Type B pancreatic cell (in vitro differentiated cells): Measurements from ENCODE around the gene NMUR2. TPM values are rescaled to one million over a fixed set of nuclear protein-coding genes. Genes with fewer than 3 reads are reported as not detected.

Experiments
- DNase-seq: peaks from one replicate; pipeline ENCODE4 v3.0.0; 2021; ENCODE audit warnings: mixed read lengths; ENCODE audit not compliant: unreplicated experiment; ENCODE audit errors: extremely low spot score
- H3K27ac Mint-ChIP-seq: 2 replicates; pipeline ENCODE4 v1.8.0; 2021; ENCODE audit warnings: mild to moderate bottlenecking, mixed read lengths
- H3K27me3 Mint-ChIP-seq: 2 replicates; pipeline ENCODE4 v1.8.0; 2021; ENCODE audit warnings: mixed read lengths
- H3K36me3 Mint-ChIP-seq: 2 replicates; pipeline ENCODE4 v1.8.0; 2021; ENCODE audit warnings: mixed read lengths
- H3K4me1 Mint-ChIP-seq: one replicate; pipeline ENCODE4 v1.8.0; 2021; ENCODE audit warnings: mixed read lengths; ENCODE audit not compliant: unreplicated experiment
- H3K4me3 Mint-ChIP-seq: 2 replicates; pipeline ENCODE4 v1.8.0; 2021; ENCODE audit warnings: mild to moderate bottlenecking, mixed read lengths
- H3K9me3 Mint-ChIP-seq: 2 replicates; pipeline ENCODE4 v1.8.0; 2021; ENCODE audit warnings: mixed read lengths
- total RNA-seq: library from RNA; stranded (reverse); gene quantifications from 2 replicates; pipeline ENCODE4 v1.2.1, GENCODE V29; 2021; ENCODE audit warnings: low replicate concordance
- TF ChIP-seq, protein P1 (sequence below): fragments of 200-600 bp; sonication (generic); conservative IDR thresholded peaks from 2 replicates; pipeline ENCODE4 v1.5.0; 2021; ENCODE audit warnings: antibody characterized with exemption, mild to moderate bottlenecking

The NMUR2 gene
- total RNA-seq, 1 donor from 2014 or later, result 0.80 TPM

- no peak overlapping the region for H3K4me3 Mint-ChIP-seq
- H3K27me3 Mint-ChIP-seq, result no peaks in the 10 kb centered on the region
- H3K9me3 Mint-ChIP-seq, result no peaks in the 10 kb centered on the region
- TF ChIP-seq, protein P1, sequence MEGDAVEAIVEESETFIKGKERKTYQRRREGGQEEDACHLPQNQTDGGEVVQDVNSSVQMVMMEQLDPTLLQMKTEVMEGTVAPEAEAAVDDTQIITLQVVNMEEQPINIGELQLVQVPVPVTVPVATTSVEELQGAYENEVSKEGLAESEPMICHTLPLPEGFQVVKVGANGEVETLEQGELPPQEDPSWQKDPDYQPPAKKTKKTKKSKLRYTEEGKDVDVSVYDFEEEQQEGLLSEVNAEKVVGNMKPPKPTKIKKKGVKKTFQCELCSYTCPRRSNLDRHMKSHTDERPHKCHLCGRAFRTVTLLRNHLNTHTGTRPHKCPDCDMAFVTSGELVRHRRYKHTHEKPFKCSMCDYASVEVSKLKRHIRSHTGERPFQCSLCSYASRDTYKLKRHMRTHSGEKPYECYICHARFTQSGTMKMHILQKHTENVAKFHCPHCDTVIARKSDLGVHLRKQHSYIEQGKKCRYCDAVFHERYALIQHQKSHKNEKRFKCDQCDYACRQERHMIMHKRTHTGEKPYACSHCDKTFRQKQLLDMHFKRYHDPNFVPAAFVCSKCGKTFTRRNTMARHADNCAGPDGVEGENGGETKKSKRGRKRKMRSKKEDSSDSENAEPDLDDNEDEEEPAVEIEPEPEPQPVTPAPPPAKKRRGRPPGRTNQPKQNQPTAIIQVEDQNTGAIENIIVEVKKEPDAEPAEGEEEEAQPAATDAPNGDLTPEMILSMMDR, result no peak
- H3K36me3 Mint-ChIP-seq, result no peaks in the 10 kb centered on the region
- DNase-seq, result no peak
- no peak overlapping the region for H3K27ac Mint-ChIP-seq
- no peaks in the 10 kb centered on the region for H3K4me1 Mint-ChIP-seq
Observed at GRCh38 chr5:152424501-152424900, 19.4 kb upstream of the NMUR2 start.

DNA sequence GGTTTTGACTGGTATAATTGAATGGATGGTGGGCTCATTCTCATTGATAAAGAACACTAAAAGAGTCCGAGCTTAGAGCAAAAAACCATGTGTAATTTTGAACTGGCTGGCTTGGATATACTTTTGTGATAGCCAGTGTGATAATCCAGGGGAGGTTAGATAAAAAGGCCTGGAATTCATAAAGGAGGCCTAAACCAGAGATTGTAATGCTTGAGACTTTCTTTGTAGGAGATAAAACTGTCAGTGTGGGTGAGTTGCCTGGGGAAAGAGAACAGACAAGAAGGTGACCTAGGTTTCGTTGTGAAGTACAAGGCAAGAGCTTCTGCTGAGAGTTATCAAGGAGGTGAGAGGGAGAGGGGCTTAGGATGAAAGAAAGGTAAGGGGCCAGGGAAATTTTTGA is 17.0 kb upstream of the NMUR2 start:
- H3K9me3 Mint-ChIP-seq, result no peaks in the 10 kb centered on the region
- no peaks in the 10 kb centered on the region for H3K4me1 Mint-ChIP-seq
- H3K27ac Mint-ChIP-seq, result no peak overlapping the region
- TF ChIP-seq, protein P1, result no peak
- no peak overlapping the region for H3K4me3 Mint-ChIP-seq
- no peaks in the 10 kb centered on the region for H3K36me3 Mint-ChIP-seq
- no peak for DNase-seq
- peaks cover 5% of the 10 kb centered on the region for H3K27me3 Mint-ChIP-seq

GRCh38 chr5:152412129-152412528 is 7.0 kb upstream of the NMUR2 start:
- Mint-ChIP-seq H3K4me3 (no peak overlapping the region), H3K27me3 (peaks cover 3% of the 10 kb centered on the region), H3K27ac (no peak overlapping the region), H3K36me3 (no peaks in the 10 kb centered on the region), H3K9me3 (no peaks in the 10 kb centered on the region), H3K4me1 (no peaks in the 10 kb centered on the region)
- TF ChIP-seq, protein P1, result no peak
- DNase-seq, result no peak

DNA sequence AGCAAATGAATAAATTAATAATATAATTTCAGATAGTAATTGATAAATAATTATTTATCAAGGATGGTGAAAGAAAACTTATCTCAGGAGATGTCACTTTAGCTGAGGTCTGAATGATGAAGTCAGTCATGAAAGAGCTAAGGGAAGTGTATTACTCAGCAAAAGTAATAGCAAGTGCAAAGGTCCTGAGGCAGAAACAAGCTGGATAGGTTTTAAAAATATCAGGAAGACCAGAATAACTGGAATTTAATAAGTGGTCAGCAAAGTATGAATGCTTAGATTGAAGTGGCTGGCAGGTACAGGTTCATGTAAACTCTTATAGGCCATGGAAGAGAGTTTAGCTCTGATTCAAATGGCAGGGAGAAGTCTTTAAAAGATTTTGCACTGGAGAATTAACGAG is 1.0 kb upstream of the NMUR2 start:
- TF ChIP-seq, protein P1, result no peak
- Mint-ChIP-seq H3K4me1 (peaks cover 6% of the 10 kb centered on the region), H3K36me3 (no peaks in the 10 kb centered on the region), H3K27me3 (peaks cover 20% of the 10 kb centered on the region), H3K27ac (no peak overlapping the region), H3K4me3 (no peak overlapping the region), H3K9me3 (no peaks in the 10 kb centered on the region)
- no peak for DNase-seq

- Mint-ChIP-seq H3K36me3 (no peaks in the 10 kb centered on the region), H3K27me3 (peaks cover 25% of the 10 kb centered on the region), H3K4me3 (no peak overlapping the region), H3K4me1 (peaks cover 6% of the 10 kb centered on the region), H3K27ac (no peak overlapping the region), H3K9me3 (no peaks in the 10 kb centered on the region)
- TF ChIP-seq, protein P1, result no peak
- DNase-seq, result no peak
Observed at GRCh38 chr5:152404494-152404893, 585 bp downstream of the NMUR2 start.

GRCh38 chr5:152403046-152403445 is 2.0 kb downstream of the NMUR2 start:
- TF ChIP-seq, protein P1, result no peak
- no peak overlapping the region for H3K27ac Mint-ChIP-seq
- no peaks in the 10 kb centered on the region for H3K9me3 Mint-ChIP-seq
- H3K36me3 Mint-ChIP-seq, result no peaks in the 10 kb centered on the region
- no peak for DNase-seq
- no peak overlapping the region for H3K4me3 Mint-ChIP-seq
- H3K27me3 Mint-ChIP-seq, result peaks cover 28% of the 10 kb centered on the region
- peaks cover 6% of the 10 kb centered on the region for H3K4me1 Mint-ChIP-seq
